ENCODE results near the gene CCDC47. TPM values are rescaled to one million over a fixed set of nuclear protein-coding genes. Genes with fewer than 3 reads are reported as not detected.

The CCDC47 gene
- total and polyA plus RNA-seq, 2 donors (not counting 1 experiment from before 2014, with no cell fraction given), result 7.4 to 39.7 TPM

DNA sequence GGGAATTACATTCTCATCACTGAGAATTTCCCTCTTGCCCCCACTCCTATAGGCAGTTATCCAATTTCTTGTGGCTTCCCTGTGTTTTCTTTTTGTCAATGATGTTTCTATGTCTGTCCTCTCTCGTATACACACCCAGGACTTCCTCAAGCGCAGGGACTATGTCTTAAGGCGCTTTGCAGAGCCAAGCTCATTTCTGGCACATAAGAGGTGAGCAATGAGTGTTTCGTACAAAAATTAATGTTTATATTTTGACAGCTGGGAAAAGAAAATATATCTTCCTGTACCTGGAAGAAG, 1.5 kb upstream of the CCDC47 start:
- ATAC-seq (ENCODE audit: low read depth) (no peak), DNase-seq (peak; percentile 26)
- H3K4me1 ChIP-seq (ENCODE audit: control insufficient read depth in 2 of 2, insufficient read depth in 2 of 2, low read length in 2 of 2), result peaks cover 28 to 34% of the 10 kb centered on the region in 2 donors
- peak overlapping the region in 1 of 2 donors; percentile 94 for H3K27ac ChIP-seq (ENCODE audit: low read length in 2 of 2)
- intact Hi-C loops (cut with micrococcal nuclease), result loop anchor here (5.0 kb wide), 2 partner anchors 247 to 372 kb away; partner anchors contain the start of gene ICAM2
- peak overlapping the region; percentile 93 for H2AFZ ChIP-seq (ENCODE audit: insufficient read depth, low read depth, low read length, poor library complexity, severe bottlenecking)
- TF ChIP-seq, protein P1, sequence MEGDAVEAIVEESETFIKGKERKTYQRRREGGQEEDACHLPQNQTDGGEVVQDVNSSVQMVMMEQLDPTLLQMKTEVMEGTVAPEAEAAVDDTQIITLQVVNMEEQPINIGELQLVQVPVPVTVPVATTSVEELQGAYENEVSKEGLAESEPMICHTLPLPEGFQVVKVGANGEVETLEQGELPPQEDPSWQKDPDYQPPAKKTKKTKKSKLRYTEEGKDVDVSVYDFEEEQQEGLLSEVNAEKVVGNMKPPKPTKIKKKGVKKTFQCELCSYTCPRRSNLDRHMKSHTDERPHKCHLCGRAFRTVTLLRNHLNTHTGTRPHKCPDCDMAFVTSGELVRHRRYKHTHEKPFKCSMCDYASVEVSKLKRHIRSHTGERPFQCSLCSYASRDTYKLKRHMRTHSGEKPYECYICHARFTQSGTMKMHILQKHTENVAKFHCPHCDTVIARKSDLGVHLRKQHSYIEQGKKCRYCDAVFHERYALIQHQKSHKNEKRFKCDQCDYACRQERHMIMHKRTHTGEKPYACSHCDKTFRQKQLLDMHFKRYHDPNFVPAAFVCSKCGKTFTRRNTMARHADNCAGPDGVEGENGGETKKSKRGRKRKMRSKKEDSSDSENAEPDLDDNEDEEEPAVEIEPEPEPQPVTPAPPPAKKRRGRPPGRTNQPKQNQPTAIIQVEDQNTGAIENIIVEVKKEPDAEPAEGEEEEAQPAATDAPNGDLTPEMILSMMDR (IDR thresholded peaks at IDR 0.05), result no peak
- TF ChIP-seq EZH2 (IDR thresholded peaks at IDR 0.05; ENCODE audit: borderline replicate concordance, insufficient read depth, low read depth, low read length, poor library complexity, severe bottlenecking), result no peak
- peak overlapping the region; percentile 78 to 99 (median 90) for H3K4me3 ChIP-seq (ENCODE audit: control extremely low read depth in 1 of 5, extremely low read depth in 1 of 5, insufficient read depth in 1 of 5, low read depth in 2 of 5, low read length in 4 of 5)
- H3K9me3 Mint-ChIP-seq (ENCODE audit: insufficient read depth), result no peaks in the 10 kb centered on the region
- peaks cover 87% of the 10 kb centered on the region for H3K79me2 ChIP-seq (ENCODE audit: control insufficient read depth, insufficient read depth, low read length)
- peaks cover 46% of the 10 kb centered on the region for H4K20me1 ChIP-seq (ENCODE audit: control insufficient read depth, insufficient read depth, low read length, poor library complexity, severe bottlenecking)
- no peaks in the 10 kb centered on the region for H3K27me3 ChIP-seq (replicated peaks in 1 of 4; ENCODE audit: control extremely low read depth in 1 of 4, control insufficient read depth in 3 of 4, insufficient read depth in 4 of 4, low read length in 3 of 4)
- no peaks in the 10 kb centered on the region for H3K9me3 ChIP-seq (ENCODE audit: control extremely low read depth in 1 of 3, control insufficient read depth in 2 of 3, insufficient read depth in 1 of 3, low read length in 2 of 3)
- H3K36me3 ChIP-seq (replicated peaks in 1 of 2; ENCODE audit: control extremely low read depth in 1 of 2, control insufficient read depth in 1 of 2, extremely low read depth in 1 of 2, insufficient read depth in 2 of 2, low read length in 1 of 2), result peaks cover 8 to 28% of the 10 kb centered on the region in 2 experiments
- CTCF ChIA-PET, result interaction anchor here (0.9 to 3.2 kb wide), 7 partner anchors 9 to 74 kb away, joined by 3 to 15 read pairs (median 5); partner anchors contain the start of gene STRADA
- peaks cover 58% of the 10 kb centered on the region for H3K4me1 Mint-ChIP-seq
- peak overlapping the region; percentile 88 for H3K4me2 ChIP-seq (replicated peaks; ENCODE audit: low read depth, low read length, poor library complexity, severe bottlenecking)
- peak overlapping the region; percentile 92 for H3K9ac ChIP-seq (ENCODE audit: low read length)
- POLR2A ChIA-PET, result interaction anchor here (1.4 to 4.1 kb wide), 6 partner anchors 33 to 153 kb away, joined by 3 to 113 read pairs (median 12); partner anchors contain the start of genes FTSJ3, LIMD2, MAP3K3 and PSMC5
- H3K27ac Mint-ChIP-seq, result peak overlapping the region; percentile 99
- H3K27me3 Mint-ChIP-seq, result no peaks in the 10 kb centered on the region
- 17% methylated on average over 1 of the region's 4 CpGs for WGBS (ENCODE audit: insufficient coverage)
- H3K4me3 Mint-ChIP-seq, result peak overlapping the region; percentile 98

Data from B cell (primary cell).